Measurements from ENCODE around the gene YBX3. TPM values are rescaled to one million over a fixed set of nuclear protein-coding genes. Genes with fewer than 3 reads are reported as not detected.

The YBX3 gene
- total RNA-seq, 1 experiment from 2014 or later: 567 TPM

GRCh38 chr12:10672231-10672868 is 50.8 kb downstream of the YBX3 start:
- CTCF ChIA-PET: interaction anchor here (0.5 to 1.1 kb wide), 3 partner anchors 54 to 930 kb away, joined by 3 read pairs; no protein-coding TSS in a partner anchor
- POLR2A ChIA-PET (ENCODE audit: unreplicated experiment): interaction anchor here (0.7 kb wide), 1 partner anchor 1389 kb away, joined by 4 read pairs; no protein-coding TSS in a partner anchor
- H3K4me2 ChIP-seq: peak overlapping the region; percentile 82

GRCh38 chr12:10669533-10669932 is 53.6 kb downstream of the YBX3 start:
- Histone ChIP-seq H3K9me2 (ENCODE audit: insufficient read depth) (no peaks in the 10 kb centered on the region), H3F3A (ENCODE audit: insufficient read depth, low read depth) (peaks cover 7% of the 10 kb centered on the region), H3K79me2 (ENCODE audit: low read depth) (peaks cover 15% of the 10 kb centered on the region; the same call in 1 of the 2 replicates), H4K20me1 (ENCODE audit: insufficient read depth) (no peaks in the 10 kb centered on the region; the same call in 1 of the 2 replicates), H3K27me3 (ENCODE audit: insufficient read depth, low read depth) (no peaks in the 10 kb centered on the region), H3K27ac (no peak overlapping the region), H2AFZ (no peak overlapping the region), H3K4me1 (replicated peaks; ENCODE audit: insufficient read depth) (peaks cover 11% of the 10 kb centered on the region; the same call in 1 of the 2 replicates), H3K36me3 (ENCODE audit: low read depth) (no peaks in the 10 kb centered on the region), H3K9me3 (ENCODE audit: insufficient read depth, low read depth) (no peaks in the 10 kb centered on the region), H3K4me3 (no peak overlapping the region), H3K4me2 (no peak overlapping the region)
- intact Hi-C loops (cut with micrococcal nuclease; ENCODE audit: unreplicated experiment): no loop called here
- no TSS peak for BruUV-seq (replicated peaks)
- DNase-seq: no peak
- TF ChIP-seq CTCF (conservative IDR thresholded peaks at IDR 0.05): no peak
- no peak for TF ChIP-seq EZH2 (IDR thresholded peaks at IDR 0.05; ENCODE audit: low read depth)
- ChIA-PET CTCF (no interaction called here), POLR2A (ENCODE audit: unreplicated experiment) (interaction anchor here (1.1 kb wide), 1 partner anchor 56 kb away, joined by 4 read pairs; the partner anchor contains the start of gene MAGOHB)

More at GRCh38 chr12:10672231-10672868, 50.8 kb downstream of the YBX3 start:
- H3F3A ChIP-seq (ENCODE audit: insufficient read depth, low read depth): peaks cover 11% of the 10 kb centered on the region
- peak overlapping the region; percentile 96; the same call in 1 of the 2 replicates for H2AFZ ChIP-seq
- peak; percentile 33 to 42 for DNase-seq
- H3K4me1 ChIP-seq (replicated peaks; ENCODE audit: insufficient read depth): peaks cover 11% of the 10 kb centered on the region; the same call in 1 of the 2 replicates
- H3K79me2 ChIP-seq (ENCODE audit: low read depth): peaks cover 15% of the 10 kb centered on the region; the same call in 1 of the 2 replicates
- H3K9me2 ChIP-seq (ENCODE audit: insufficient read depth): no peaks in the 10 kb centered on the region
- BruUV-seq (replicated peaks): TSS peak; percentile 32
- H4K20me1 ChIP-seq (ENCODE audit: insufficient read depth): no peaks in the 10 kb centered on the region; the same call in 1 of the 2 replicates
- H3K27ac ChIP-seq: 0 out of 2 replicates have a peak overlapping the region, but pooled peaks have one; percentile 77
- no peaks in the 10 kb centered on the region for H3K36me3 ChIP-seq (ENCODE audit: low read depth)
- intact Hi-C loops (cut with micrococcal nuclease; ENCODE audit: unreplicated experiment): loop anchor here (5.0 kb wide), 2 partner anchors 640 to 920 kb away; partner anchors contain the start of gene CLEC9A
- TF ChIP-seq CTCF (conservative IDR thresholded peaks at IDR 0.05) (no peak), EZH2 (IDR thresholded peaks at IDR 0.05; ENCODE audit: low read depth) (no peak)
- H3K4me3 ChIP-seq: peak overlapping the region; percentile 76
- no peaks in the 10 kb centered on the region for H3K27me3 ChIP-seq (ENCODE audit: insufficient read depth, low read depth)
- H3K9me3 ChIP-seq (ENCODE audit: insufficient read depth, low read depth): no peaks in the 10 kb centered on the region

- no peak overlapping the region for H3K4me3 ChIP-seq
- intact Hi-C loops (cut with micrococcal nuclease; ENCODE audit: unreplicated experiment): no loop called here
- H3K4me2 ChIP-seq: 0 out of 2 replicates have a peak overlapping the region, but pooled peaks have one; percentile 17
- H4K20me1 ChIP-seq (ENCODE audit: insufficient read depth): no peaks in the 10 kb centered on the region; the same call in 1 of the 2 replicates
- H3K79me2 ChIP-seq (ENCODE audit: low read depth): peaks cover 15% of the 10 kb centered on the region; the same call in 1 of the 2 replicates
- H3K27me3 ChIP-seq (ENCODE audit: insufficient read depth, low read depth): no peaks in the 10 kb centered on the region
- H3K36me3 ChIP-seq (ENCODE audit: low read depth): no peaks in the 10 kb centered on the region
- no TSS peak for BruUV-seq (replicated peaks)
- H3F3A ChIP-seq (ENCODE audit: insufficient read depth, low read depth): peaks cover 3% of the 10 kb centered on the region
- peaks cover 11% of the 10 kb centered on the region; the same call in 1 of the 2 replicates for H3K4me1 ChIP-seq (replicated peaks; ENCODE audit: insufficient read depth)
- POLR2A ChIA-PET (ENCODE audit: unreplicated experiment): interaction anchor here (0.7 to 1.1 kb wide), 2 partner anchors 55 to 106 kb away, joined by 3 to 4 read pairs; partner anchors contain the start of gene MAGOHB
- CTCF ChIA-PET: interaction anchor here (0.5 to 1.1 kb wide), 3 partner anchors 10 to 82 kb away, joined by 3 to 9 read pairs (median 3); no protein-coding TSS in a partner anchor
- no peaks in the 10 kb centered on the region for H3K9me2 ChIP-seq (ENCODE audit: insufficient read depth)
- no peaks in the 10 kb centered on the region for H3K9me3 ChIP-seq (ENCODE audit: insufficient read depth, low read depth)
- TF ChIP-seq EZH2 (IDR thresholded peaks at IDR 0.05; ENCODE audit: low read depth): no peak
- no peak for TF ChIP-seq CTCF (conservative IDR thresholded peaks at IDR 0.05)
- DNase-seq: peak in 1 of 2 experiments; percentile 23
- no peak overlapping the region for H3K27ac ChIP-seq
- H2AFZ ChIP-seq: no peak overlapping the region
These were observed 54.6 kb downstream of the YBX3 start for GRCh38 chr12:10668526-10668925.
